Ovary (tissue), 9 donors: ENCODE results near the gene ACTBL2. TPM values are rescaled to one million over a fixed set of nuclear protein-coding genes. Genes with fewer than 3 reads are reported as not detected.

Experiments
- DNase-seq, 5 donors: peaks; one replicate each; pipeline ENCODE4 v3.0.0-alpha.2; 2019 to 2020
- H3K27ac ChIP-seq, 2 donors: fragments of 200-600 bp; one replicate each; pipeline versions ENCODE4 v1.5.1 to v1.8.0; 2019 to 2022
- H3K27me3 ChIP-seq: fragments of 200-600 bp; one replicate; pipeline ENCODE4 v1.8.0; 2022
- H3K36me3 ChIP-seq: fragments of 200-600 bp; sonication (generic); one replicate; pipeline ENCODE4 v1.5.1; 2019
- H3K4me1 ChIP-seq: one replicate; pipeline ENCODE4 v1.8.1; 2013; ENCODE audit warnings: mild to moderate bottlenecking, moderate library complexity; ENCODE audit not compliant: insufficient read depth
- H3K4me3 ChIP-seq: fragments of 200-600 bp; sonication (generic); one replicate; pipeline ENCODE4 v1.5.1; 2017
- H3K9me3 ChIP-seq, 2 donors: fragments of 200-600 bp in 1 of 2; sonication (generic) in 1 of 2; one replicate each; pipeline versions ENCODE4 v1.5.1 to v1.8.1; 2013 to 2019; ENCODE audit warnings: mild to moderate bottlenecking in 1 of 2, moderate library complexity in 1 of 2
- EP300 ChIP-seq: sonication (generic); formaldehyde crosslinking; IDR thresholded peaks from one replicate; pipeline ENCODE4 v1.6.1; 2017; ENCODE audit warnings: antibody characterized with exemption
- POLR2A ChIP-seq: fragments of 450-650 bp; IDR thresholded peaks from one replicate; pipeline ENCODE4 v1.6.1; 2017; ENCODE audit warnings: antibody characterized with exemption, mild to moderate bottlenecking, moderate library complexity
- WGBS, 3 donors: extraction: QIAGEN DNeasy Blood & Tissue Kit in 1 of 3; methylation state at CpG; one replicate each; pipeline versions ENCODE4 v1.1.5 to v1.1.7; 2013 to 2017; 5-methylcytosine and 5-hydroxymethylcytosine counted together
- intact Hi-C, 4 donors: fragments of 100-400 bp; cut with DNase I; formaldehyde crosslinking; loops; one replicate each; pipeline versions ENCODE4 v1.11.0 to v1.15.1; 2022 to 2023
- polyA plus RNA-seq, 2 donors: library from polyadenylated mRNA; stranded (reverse); fragments of 200-250 nt in 1 of 2; fragments of 350-450 nt in 1 of 2; fragmentation: Illumina TruSeq in 1 of 2; extraction: RNeasy Lipid Tissue Mini Kit (QIAGEN cat#74804) in 1 of 2; gene quantifications; one replicate each; pipeline ENCODE4 v1.2.3, GENCODE V29; 2013 to 2014
- total RNA-seq, 7 donors: library from RNA; depleted of rRNA in 2 of 7; stranded (reverse); fragments of >200 nt in 2 of 7; fragmentation: NEBNext Ultra II Directional in 3 of 7; extraction: Animal tissue kit (Norgen Biotek cat#: 25700) in 3 of 7; gene quantifications; one replicate each; pipeline versions ENCODE4 v1.1.0 to v1.2.4, GENCODE V29; 2016 to 2023
- TF ChIP-seq, protein P1 (sequence below), 3 donors: fragments of 450-650 bp in 2 of 3; fragments of 200-600 bp in 1 of 3; IDR thresholded peaks; one replicate each; pipeline versions ENCODE4 v1.5.1 to v1.8.0; 2016 to 2022; ENCODE audit warnings: antibody characterized with exemption in 3 of 3, mild to moderate bottlenecking in 1 of 3
- donor health status: DM: no; HTN: no; CAD: no; lungs with moderate emphysema.
- donor health status: DM: no; HTN: no; CAD: no.
- donor health status: Bipolar disorder and iron deficiency.
- donor health status: DM: yes; HTN: yes; CAD: no.
- donor health status: DM: no; HTN: no; CAD: no.
- donor health status: DM: yes; HTN: yes; CAD: no.

Gene ACTBL2
- total and polyA plus RNA-seq, 9 donors, result 0.23 TPM; not detected in 8

DNA sequence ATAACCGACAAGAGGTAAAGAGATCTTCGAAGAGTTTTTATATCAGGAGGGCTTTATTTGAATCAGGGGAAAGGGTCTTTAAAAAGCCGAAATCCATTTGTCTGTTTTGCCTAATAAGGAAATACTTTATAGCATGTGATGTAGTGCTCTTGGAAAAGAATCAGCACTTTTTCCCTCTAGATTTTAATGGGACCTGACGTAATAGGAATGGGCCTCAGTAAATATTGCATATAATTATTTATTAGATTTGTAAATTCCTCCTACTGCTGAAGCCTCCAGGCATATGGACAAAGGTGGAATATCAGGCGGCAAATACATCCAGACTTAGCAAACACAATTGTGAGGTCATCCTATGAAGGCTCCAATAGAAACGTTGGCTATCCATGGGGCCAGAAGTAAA lies 50.9 kb downstream of the ACTBL2 start:
- TF ChIP-seq, protein P1, sequence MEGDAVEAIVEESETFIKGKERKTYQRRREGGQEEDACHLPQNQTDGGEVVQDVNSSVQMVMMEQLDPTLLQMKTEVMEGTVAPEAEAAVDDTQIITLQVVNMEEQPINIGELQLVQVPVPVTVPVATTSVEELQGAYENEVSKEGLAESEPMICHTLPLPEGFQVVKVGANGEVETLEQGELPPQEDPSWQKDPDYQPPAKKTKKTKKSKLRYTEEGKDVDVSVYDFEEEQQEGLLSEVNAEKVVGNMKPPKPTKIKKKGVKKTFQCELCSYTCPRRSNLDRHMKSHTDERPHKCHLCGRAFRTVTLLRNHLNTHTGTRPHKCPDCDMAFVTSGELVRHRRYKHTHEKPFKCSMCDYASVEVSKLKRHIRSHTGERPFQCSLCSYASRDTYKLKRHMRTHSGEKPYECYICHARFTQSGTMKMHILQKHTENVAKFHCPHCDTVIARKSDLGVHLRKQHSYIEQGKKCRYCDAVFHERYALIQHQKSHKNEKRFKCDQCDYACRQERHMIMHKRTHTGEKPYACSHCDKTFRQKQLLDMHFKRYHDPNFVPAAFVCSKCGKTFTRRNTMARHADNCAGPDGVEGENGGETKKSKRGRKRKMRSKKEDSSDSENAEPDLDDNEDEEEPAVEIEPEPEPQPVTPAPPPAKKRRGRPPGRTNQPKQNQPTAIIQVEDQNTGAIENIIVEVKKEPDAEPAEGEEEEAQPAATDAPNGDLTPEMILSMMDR (IDR thresholded peaks at IDR 0.05), result no peak
- TF ChIP-seq POLR2A (no peak), EP300 (no peak)
- DNase-seq, result no peak
- H3K27me3 ChIP-seq, result no peaks in the 10 kb centered on the region
- no peak overlapping the region for H3K4me3 ChIP-seq
- H3K36me3 ChIP-seq, result no peaks in the 10 kb centered on the region
- intact Hi-C loops, result no loop called here
- H3K9me3 ChIP-seq, result no peaks in the 10 kb centered on the region
- no peaks in the 10 kb centered on the region for H3K4me1 ChIP-seq
- WGBS, 3 donors, result 83 to 93% (median 90%) methylated on average over 6 of the region's 6 CpGs
- H3K27ac ChIP-seq, result no peak overlapping the region
